ENCODE measurements around the gene RGS1. TPM values are rescaled to one million over a fixed set of nuclear protein-coding genes. Genes with fewer than 3 reads are reported as not detected.

RGS1 gene
- not detected in 5 replicates for total RNA-seq (2022; extraction: Qiagen RNA extraction; ENCODE audit: low read depth)

DNA sequence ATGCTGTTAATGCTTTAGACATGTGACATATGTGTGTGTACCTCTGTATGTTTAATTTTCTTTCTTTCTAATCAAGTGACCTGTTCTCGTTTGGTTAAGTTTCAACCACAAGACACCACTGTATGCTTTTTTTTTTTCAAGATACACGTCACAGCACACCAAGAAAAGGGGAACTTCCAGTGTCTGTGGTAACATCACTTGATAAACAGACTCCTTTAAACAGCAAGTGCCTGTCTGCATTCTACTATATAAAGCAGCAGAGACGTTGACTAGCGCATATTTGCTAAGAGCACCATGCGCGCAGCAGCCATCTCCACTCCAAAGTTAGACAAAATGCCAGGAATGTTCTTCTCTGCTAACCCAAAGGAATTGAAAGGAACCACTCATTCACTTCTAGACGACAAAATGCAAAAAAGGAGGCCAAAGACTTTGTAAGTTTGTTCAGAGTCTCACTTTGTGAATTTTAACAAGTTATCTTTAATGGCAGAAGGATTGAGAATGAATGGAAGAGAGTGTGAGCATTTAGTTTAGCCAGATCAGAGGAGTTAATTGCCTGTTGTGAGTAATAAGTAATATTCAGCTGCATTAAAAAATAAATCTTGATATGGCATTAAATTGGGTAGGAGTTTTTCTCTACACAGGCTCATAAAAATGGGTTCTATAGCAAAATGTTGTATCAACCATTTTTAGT, at the start of gene RGS1:
RGS1 (plus strand) TSS at position 275 of the 691 bp plus-strand sequence; CDS start at position 295, 20 bp downstream.

Other genes with a start within 250 kb of the RGS1 start
- gene RGS13, start 60.4 kb downstream of the RGS1 start, total RNA-seq (2022; extraction: Qiagen RNA extraction; ENCODE audit: low read depth): not detected in 5 replicates
- gene RGS2, start 233.3 kb downstream of the RGS1 start, total RNA-seq (2022; extraction: Qiagen RNA extraction; ENCODE audit: low read depth): 62.4 to 83.8 TPM (median 75.8 TPM) in 5 replicates

Data from A549 treated with GW870086 at 1 μM for 4 hours (cell line).